Right forelimb (tissue), 1 donor: Measurements from ENCODE around the gene SLC1A7.

Source experiments
- DNase-seq: peaks from one replicate; pipeline ENCODE4 v3.0.0-alpha.2; 2018

SLC1A7 gene

GRCh38 chr1:53089478-53090226 is 52.8 kb downstream of the SLC1A7 start:
- no peak for DNase-seq

GRCh38 chr1:53088616-53089300 is 53.7 kb downstream of the SLC1A7 start:
- DNase-seq, result no peak

- no peak for DNase-seq
These were observed 54.8 kb downstream of the SLC1A7 start for GRCh38 chr1:53087332-53088285.

- no peak for DNase-seq
These were observed 55.9 kb downstream of the SLC1A7 start for GRCh38 chr1:53086491-53087070.

GRCh38 chr1:53085405-53085804 is 57.0 kb downstream of the SLC1A7 start:
- DNase-seq, result no peak

GRCh38 chr1:53084589-53084971 is 57.9 kb downstream of the SLC1A7 start:
- DNase-seq, result no peak

GRCh38 chr1:53083636-53084588 is 58.5 kb downstream of the SLC1A7 start:
- DNase-seq, result no peak

- no peak for DNase-seq
These were observed 59.5 kb downstream of the SLC1A7 start for GRCh38 chr1:53082826-53083455.

GRCh38 chr1:53081384-53082066 is 60.9 kb downstream of the SLC1A7 start:
- DNase-seq, result no peak

- no peak for DNase-seq
These were observed 61.7 kb downstream of the SLC1A7 start for GRCh38 chr1:53080769-53081168.

GRCh38 chr1:53080041-53080440 is 62.4 kb downstream of the SLC1A7 start:
- no peak for DNase-seq

GRCh38 chr1:53079251-53079650 is 63.2 kb downstream of the SLC1A7 start:
- no peak for DNase-seq

GRCh38 chr1:53078333-53079101 is 63.9 kb downstream of the SLC1A7 start:
- no peak for DNase-seq

GRCh38 chr1:53077599-53077965 is 64.9 kb downstream of the SLC1A7 start:
- no peak for DNase-seq

GRCh38 chr1:53076721-53077598 is 65.5 kb downstream of the SLC1A7 start:
- no peak for DNase-seq

GRCh38 chr1:53076165-53076564 is 66.3 kb downstream of the SLC1A7 start:
- DNase-seq, result no peak

GRCh38 chr1:53075761-53076163 is 66.7 kb downstream of the SLC1A7 start:
- DNase-seq, result peak; percentile 37

GRCh38 chr1:53075206-53075605 is 67.2 kb downstream of the SLC1A7 start:
- DNase-seq, result no peak
